Measurements from ENCODE around the gene NTN1.

DNA sequence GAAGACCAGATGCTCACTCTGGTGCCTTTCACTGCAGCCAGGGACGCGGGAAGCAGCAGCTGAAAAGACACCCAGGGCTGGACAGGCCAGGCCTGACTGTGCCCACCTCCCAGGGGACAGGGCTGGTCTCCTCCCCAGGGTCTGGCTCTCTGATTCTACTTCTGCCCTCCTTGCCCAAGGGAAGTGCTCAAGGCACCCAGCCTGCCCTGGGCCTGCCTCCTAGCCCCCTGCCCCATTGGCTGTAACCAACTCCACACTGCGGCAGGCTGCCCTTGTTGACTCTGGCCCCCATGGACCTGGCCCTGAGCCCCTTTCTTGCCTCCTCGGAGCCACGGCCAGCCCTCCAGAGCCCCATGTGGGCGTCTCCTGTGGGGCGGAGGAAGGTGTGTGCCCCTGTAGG lies 212.5 kb downstream of the NTN1 start:
- TF ChIP-seq, protein P1, sequence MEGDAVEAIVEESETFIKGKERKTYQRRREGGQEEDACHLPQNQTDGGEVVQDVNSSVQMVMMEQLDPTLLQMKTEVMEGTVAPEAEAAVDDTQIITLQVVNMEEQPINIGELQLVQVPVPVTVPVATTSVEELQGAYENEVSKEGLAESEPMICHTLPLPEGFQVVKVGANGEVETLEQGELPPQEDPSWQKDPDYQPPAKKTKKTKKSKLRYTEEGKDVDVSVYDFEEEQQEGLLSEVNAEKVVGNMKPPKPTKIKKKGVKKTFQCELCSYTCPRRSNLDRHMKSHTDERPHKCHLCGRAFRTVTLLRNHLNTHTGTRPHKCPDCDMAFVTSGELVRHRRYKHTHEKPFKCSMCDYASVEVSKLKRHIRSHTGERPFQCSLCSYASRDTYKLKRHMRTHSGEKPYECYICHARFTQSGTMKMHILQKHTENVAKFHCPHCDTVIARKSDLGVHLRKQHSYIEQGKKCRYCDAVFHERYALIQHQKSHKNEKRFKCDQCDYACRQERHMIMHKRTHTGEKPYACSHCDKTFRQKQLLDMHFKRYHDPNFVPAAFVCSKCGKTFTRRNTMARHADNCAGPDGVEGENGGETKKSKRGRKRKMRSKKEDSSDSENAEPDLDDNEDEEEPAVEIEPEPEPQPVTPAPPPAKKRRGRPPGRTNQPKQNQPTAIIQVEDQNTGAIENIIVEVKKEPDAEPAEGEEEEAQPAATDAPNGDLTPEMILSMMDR (IDR thresholded peaks at IDR 0.05), result no peak
- no peak for TF ChIP-seq POLR2AphosphoS5 (IDR thresholded peaks at IDR 0.05; ENCODE audit: low read depth, low read length)
- TF ChIP-seq, protein P2, sequence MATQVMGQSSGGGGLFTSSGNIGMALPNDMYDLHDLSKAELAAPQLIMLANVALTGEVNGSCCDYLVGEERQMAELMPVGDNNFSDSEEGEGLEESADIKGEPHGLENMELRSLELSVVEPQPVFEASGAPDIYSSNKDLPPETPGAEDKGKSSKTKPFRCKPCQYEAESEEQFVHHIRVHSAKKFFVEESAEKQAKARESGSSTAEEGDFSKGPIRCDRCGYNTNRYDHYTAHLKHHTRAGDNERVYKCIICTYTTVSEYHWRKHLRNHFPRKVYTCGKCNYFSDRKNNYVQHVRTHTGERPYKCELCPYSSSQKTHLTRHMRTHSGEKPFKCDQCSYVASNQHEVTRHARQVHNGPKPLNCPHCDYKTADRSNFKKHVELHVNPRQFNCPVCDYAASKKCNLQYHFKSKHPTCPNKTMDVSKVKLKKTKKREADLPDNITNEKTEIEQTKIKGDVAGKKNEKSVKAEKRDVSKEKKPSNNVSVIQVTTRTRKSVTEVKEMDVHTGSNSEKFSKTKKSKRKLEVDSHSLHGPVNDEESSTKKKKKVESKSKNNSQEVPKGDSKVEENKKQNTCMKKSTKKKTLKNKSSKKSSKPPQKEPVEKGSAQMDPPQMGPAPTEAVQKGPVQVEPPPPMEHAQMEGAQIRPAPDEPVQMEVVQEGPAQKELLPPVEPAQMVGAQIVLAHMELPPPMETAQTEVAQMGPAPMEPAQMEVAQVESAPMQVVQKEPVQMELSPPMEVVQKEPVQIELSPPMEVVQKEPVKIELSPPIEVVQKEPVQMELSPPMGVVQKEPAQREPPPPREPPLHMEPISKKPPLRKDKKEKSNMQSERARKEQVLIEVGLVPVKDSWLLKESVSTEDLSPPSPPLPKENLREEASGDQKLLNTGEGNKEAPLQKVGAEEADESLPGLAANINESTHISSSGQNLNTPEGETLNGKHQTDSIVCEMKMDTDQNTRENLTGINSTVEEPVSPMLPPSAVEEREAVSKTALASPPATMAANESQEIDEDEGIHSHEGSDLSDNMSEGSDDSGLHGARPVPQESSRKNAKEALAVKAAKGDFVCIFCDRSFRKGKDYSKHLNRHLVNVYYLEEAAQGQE (IDR thresholded peaks at IDR 0.05; ENCODE audit: insufficient read depth in 1 of 2, low read depth in 2 of 2, low read length in 1 of 2), result no peak
